Measurements from ENCODE around the gene CHRNA9.

- TF ChIP-seq POLR2A (IDR thresholded peaks at IDR 0.05; ENCODE audit: low read length) (no peak), GATA1 (IDR thresholded peaks at IDR 0.05; ENCODE audit: low read depth, low read length) (no peak)
These were observed 35.3 kb upstream of the CHRNA9 start for GRCh38 chr4:40299811-40300292.
